ENCODE measurements around the gene CUX1.

DNA sequence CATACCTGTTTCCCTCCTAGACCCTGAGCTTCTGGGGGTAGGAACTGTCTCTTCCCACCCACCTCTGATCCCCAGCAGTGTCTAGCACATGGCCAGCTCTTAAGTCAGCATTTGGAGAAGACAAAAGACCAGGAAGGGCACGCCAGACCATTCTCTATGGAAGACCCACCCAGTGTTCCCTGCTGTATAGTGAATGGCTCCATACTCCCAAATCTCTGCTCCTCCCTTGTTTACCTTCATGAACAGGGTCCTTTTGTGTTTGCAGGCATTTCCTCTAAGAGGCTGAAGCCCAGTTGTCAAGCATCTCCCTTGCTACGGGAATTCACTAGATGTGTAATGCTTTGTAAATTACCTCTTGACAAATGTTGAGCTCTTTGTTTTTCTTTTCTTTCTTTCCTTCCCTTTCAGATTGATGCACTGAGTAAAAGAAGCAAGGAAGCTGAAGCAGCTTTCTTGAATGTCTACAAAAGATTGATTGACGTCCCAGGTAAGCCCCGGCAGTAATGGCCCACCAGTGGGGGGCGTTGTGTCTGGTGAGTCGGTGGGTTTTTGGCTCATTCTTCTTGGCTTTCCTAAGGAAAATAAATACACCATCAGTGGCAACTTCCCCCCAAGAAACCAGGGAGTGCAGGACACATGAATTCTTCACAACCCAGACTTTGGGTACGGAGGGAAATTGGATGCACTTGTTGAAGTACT is 252.7 kb downstream of the CUX1 start:
- TF ChIP-seq, protein P1, sequence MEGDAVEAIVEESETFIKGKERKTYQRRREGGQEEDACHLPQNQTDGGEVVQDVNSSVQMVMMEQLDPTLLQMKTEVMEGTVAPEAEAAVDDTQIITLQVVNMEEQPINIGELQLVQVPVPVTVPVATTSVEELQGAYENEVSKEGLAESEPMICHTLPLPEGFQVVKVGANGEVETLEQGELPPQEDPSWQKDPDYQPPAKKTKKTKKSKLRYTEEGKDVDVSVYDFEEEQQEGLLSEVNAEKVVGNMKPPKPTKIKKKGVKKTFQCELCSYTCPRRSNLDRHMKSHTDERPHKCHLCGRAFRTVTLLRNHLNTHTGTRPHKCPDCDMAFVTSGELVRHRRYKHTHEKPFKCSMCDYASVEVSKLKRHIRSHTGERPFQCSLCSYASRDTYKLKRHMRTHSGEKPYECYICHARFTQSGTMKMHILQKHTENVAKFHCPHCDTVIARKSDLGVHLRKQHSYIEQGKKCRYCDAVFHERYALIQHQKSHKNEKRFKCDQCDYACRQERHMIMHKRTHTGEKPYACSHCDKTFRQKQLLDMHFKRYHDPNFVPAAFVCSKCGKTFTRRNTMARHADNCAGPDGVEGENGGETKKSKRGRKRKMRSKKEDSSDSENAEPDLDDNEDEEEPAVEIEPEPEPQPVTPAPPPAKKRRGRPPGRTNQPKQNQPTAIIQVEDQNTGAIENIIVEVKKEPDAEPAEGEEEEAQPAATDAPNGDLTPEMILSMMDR (IDR thresholded peaks at IDR 0.05; ENCODE audit: low read depth, low read length, poor library complexity, severe bottlenecking), result peak; percentile 56
- no peak for TF ChIP-seq EZH2phosphoT487 (IDR thresholded peaks at IDR 0.05; ENCODE audit: borderline replicate concordance, low read length)
